ENCODE measurements around the gene PPP2R3A.
"Not testable (repeated sequence)": the region's sequence is repeated elsewhere in the genome, so short reads cannot be mapped to it uniquely, and the experiment has no call there.

The PPP2R3A gene

DNA sequence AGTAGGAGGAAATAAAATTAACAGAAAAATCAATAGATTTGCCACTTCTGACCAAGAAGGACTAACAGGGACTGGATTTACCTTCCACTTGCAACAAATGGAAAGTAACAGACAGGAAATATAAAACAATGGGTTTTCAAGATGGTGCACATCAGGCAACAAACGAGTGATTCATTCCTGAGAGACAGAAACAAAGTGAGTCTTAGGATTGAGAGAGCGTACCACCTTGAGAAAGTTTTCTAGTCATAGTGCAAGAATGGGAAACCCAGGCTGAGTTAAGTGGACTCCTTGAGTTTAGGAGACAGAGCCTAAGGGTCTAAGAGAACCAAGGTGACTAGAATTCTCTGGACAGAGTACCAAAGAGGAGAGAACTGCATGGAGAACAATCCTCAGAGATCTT lies 101.7 kb downstream of the PPP2R3A start:
- H3K27me3 Mint-ChIP-seq = peaks cover 4% of the 10 kb centered on the region
- no peak overlapping the region for H3K4me3 Mint-ChIP-seq
- no peaks in the 10 kb centered on the region for H3K36me3 Mint-ChIP-seq (ENCODE audit: insufficient read depth)
- H3K9me3 Mint-ChIP-seq = no peaks in the 10 kb centered on the region
- no peak overlapping the region for H3K27ac Mint-ChIP-seq (ENCODE audit: low read depth)
- H3K4me1 Mint-ChIP-seq = no peaks in the 10 kb centered on the region
- ATAC-seq (replicated peaks; ENCODE audit: extremely low read depth, poor library complexity, severe bottlenecking) (no peak), DNase-seq (ENCODE audit: low spot score in 2 of 2) (no peak)

DNA sequence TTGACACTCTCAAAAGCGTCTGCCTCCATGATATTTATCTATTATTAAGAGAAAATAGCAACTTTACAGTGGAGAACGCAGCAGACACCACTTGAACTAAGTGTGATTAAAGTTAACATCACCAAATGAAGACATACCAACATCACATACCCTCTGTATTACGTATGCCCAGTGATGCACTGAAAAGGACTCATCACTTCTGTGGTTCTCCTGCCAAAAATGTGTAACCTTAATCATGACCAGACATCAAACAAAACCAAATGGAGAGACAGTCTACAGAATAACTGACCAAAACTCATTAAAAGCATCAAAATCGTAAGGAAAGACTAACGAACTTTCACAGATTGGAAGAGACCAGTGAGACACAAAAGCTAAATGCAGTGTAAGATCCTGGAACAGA lies 103.2 kb downstream of the PPP2R3A start:
- ATAC-seq (replicated peaks; ENCODE audit: extremely low read depth, poor library complexity, severe bottlenecking) (no peak), DNase-seq (ENCODE audit: low spot score in 2 of 2) (no peak)
- no peaks in the 10 kb centered on the region for H3K36me3 Mint-ChIP-seq (ENCODE audit: insufficient read depth)
- no peaks in the 10 kb centered on the region for H3K9me3 Mint-ChIP-seq
- no peaks in the 10 kb centered on the region for H3K27me3 Mint-ChIP-seq
- no peaks in the 10 kb centered on the region for H3K4me1 Mint-ChIP-seq
- H3K27ac Mint-ChIP-seq (ENCODE audit: low read depth) = no peak overlapping the region
- H3K4me3 Mint-ChIP-seq = no peak overlapping the region

DNA sequence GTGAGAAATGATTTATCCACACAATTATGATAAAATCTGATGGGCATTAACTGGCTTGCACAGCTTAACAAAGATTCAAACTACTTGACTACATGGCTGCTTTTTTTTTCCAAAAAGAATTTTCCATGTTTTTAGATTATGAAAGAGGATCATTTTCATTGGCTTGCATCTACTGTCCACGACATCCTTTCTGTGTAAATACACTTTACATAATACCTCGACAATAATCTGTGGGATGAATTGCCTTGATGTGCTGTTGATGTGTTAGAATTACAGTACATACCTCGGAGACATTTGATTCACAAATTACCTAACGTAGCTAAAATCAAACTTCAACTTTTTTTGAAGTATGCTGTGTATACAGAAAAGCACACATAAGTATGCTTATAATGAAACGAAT lies 104.4 kb downstream of the PPP2R3A start:
- Mint-ChIP-seq H3K4me3 (no peak overlapping the region), H3K27ac (ENCODE audit: low read depth) (no peak overlapping the region), H3K9me3 (no peaks in the 10 kb centered on the region), H3K4me1 (no peaks in the 10 kb centered on the region), H3K36me3 (ENCODE audit: insufficient read depth) (no peaks in the 10 kb centered on the region), H3K27me3 (no peaks in the 10 kb centered on the region)
- DNase-seq (ENCODE audit: low spot score in 2 of 2) (no peak), ATAC-seq (replicated peaks; ENCODE audit: extremely low read depth, poor library complexity, severe bottlenecking) (no peak)

DNA sequence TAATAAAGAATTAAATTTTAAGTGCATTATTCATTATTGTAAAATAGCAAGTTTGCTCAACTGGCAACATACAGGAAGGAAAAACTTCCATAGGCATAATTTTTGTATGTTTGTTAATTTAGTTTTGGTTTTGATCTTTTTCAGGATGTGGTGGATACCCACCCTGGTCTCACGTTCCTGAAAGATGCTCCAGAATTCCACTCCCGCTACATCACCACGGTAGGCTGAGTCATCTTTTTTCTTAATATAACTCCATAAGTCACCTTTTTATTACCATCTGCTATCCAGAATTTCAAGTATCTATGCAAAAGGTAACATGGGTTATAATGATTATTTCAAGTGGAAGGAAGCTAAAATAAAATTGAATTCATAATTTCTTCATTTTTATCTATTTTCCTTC lies 104.8 kb downstream of the PPP2R3A start:
- DNase-seq (ENCODE audit: low spot score in 2 of 2) (no peak), ATAC-seq (replicated peaks; ENCODE audit: extremely low read depth, poor library complexity, severe bottlenecking) (no peak)
- H3K4me1 Mint-ChIP-seq = no peaks in the 10 kb centered on the region
- no peaks in the 10 kb centered on the region for H3K36me3 Mint-ChIP-seq (ENCODE audit: insufficient read depth)
- no peaks in the 10 kb centered on the region for H3K9me3 Mint-ChIP-seq
- no peak overlapping the region for H3K4me3 Mint-ChIP-seq
- H3K27ac Mint-ChIP-seq (ENCODE audit: low read depth) = no peak overlapping the region
- no peaks in the 10 kb centered on the region for H3K27me3 Mint-ChIP-seq

DNA sequence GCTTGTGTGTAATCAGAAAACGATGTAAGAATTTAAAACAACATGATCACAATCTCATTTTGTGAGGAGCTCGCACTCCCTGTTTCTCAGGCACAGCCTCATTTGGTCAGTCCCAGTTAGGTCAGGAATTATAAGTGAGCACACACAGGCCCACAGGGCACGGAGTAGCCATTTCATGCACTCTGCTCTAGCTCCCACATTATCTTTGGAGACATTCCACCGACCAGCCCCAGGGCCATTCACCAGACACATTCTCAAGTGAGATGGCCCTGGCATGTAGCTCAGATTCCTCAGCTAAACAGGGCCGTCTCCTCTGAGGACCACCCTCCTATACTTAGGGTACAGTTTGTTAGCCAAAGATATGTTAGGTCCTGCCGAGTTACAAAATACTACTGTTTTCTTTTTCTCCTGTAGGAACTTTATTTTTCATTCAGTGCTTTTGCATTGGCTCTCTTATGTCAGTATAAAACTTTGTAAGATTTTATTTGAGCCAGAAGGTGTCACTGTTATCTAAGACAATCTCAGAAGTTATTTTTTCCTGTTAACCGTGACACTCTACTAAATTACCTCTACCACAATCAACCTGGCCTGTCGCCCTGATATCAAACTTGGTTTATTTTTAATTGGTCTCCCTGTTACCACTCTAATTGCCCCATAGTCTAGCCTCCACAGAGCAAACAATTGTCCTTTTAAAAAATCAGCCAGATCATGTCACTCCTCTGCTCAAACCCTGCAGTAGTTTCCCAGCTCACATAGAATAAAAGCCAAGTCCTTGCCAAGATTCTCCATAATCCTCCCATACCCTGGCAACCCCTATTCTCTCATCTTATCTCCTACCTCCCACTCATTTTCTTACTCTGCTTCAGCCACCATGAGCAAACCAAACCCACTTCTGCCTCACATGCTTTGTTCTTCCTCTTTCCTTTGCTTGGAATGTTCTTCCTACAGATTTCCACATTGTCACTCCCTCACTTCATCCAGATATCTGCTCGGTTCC lies 105.7 kb downstream of the PPP2R3A start:
- Mint-ChIP-seq H3K36me3 (ENCODE audit: insufficient read depth) (no peaks in the 10 kb centered on the region), H3K27ac (ENCODE audit: low read depth) (no peak overlapping the region)

DNA sequence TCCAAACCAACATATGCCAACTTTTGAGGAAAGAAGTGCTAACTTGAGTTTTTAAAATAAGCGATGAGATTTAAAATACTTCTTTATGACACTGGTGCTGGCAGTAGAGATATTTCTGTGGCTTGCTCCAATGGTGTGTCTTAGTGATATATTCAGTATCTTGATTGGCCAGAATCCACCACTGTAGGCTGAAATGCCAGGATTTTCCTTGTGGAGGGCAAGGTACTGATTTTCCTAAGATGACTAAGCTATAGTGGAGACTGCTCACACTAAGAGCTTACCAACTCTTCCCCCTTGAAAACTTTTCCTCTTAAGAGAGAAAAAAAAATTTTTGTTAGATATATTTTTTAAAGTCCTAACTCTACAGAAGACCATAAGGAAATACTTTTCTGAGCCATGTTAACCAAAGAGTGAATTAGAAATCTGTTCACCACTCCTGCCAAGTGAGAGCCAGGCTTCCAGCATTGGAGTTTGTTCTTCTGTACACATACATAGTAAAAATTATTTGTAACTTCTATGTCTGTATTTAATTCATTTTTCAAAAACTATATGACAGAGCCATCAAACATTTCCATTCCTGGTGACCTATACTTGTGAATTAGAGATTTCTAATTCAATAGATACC lies 109.1 kb downstream of the PPP2R3A start:
- Mint-ChIP-seq H3K4me3 (no peak overlapping the region), H3K27ac (ENCODE audit: low read depth) (no peak overlapping the region), H3K27me3 (no peaks in the 10 kb centered on the region), H3K4me1 (no peaks in the 10 kb centered on the region), H3K36me3 (ENCODE audit: insufficient read depth) (no peaks in the 10 kb centered on the region), H3K9me3 (no peaks in the 10 kb centered on the region)
- DNase-seq (ENCODE audit: low spot score in 2 of 2) (no peak), ATAC-seq (replicated peaks; ENCODE audit: extremely low read depth, poor library complexity, severe bottlenecking) (no peak)

More for the DNA sequence above, 105.7 kb downstream of the PPP2R3A start:
- no peaks in the 10 kb centered on the region for H3K4me1 Mint-ChIP-seq
- no peaks in the 10 kb centered on the region for H3K9me3 Mint-ChIP-seq
- no peak for DNase-seq (ENCODE audit: low spot score in 2 of 2)
- no peaks in the 10 kb centered on the region for H3K27me3 Mint-ChIP-seq
- ATAC-seq (replicated peaks; ENCODE audit: extremely low read depth, poor library complexity, severe bottlenecking) = no peak
- H3K4me3 Mint-ChIP-seq = no peak overlapping the region

DNA sequence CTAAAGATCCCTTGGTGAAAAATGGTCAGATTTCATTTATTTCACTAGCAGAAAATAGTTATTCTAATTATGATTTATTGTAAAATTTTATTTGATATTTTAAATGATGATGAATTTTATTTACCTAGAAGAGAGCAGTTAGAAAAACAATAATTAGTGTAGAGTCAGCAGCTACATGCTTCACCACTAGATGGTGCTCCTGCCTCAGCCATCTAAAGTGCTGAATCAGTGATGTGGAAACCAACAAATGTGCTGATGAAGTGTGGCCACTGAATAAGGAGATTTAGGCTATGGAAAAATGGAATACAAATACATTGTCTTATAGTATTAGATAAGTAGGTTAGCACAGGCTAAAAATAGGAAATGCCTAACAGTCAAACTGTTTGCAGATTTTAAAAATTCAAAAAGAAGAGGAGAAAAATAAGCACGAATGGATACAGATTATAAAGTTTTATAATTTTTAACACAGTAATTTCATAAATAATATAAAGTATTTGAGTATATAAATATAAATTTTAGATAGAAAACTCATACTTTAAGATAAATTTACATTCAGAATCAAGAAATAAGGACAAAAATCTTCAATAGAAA lies 109.8 kb downstream of the PPP2R3A start:
- ATAC-seq (replicated peaks; ENCODE audit: extremely low read depth, poor library complexity, severe bottlenecking) = no peak

DNA sequence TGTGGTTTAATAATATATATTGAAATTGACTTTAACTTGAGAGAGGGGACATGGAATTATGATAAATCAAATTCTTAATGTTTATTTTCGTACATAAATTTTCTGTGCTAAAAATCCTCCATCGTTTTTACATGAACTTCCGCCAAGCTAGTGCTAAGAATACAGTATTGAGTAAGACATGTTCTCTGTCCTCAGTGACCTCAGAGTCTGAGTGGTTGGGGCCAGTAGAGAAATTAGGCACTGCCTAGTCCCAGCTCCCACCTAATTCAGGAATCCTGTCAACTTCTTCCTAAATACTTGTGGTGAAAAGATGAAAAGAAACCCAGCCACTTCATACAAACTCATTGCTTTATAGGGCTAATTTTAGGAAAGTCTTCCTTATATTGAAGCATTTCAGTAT lies 110.3 kb downstream of the PPP2R3A start:
- H3K36me3 Mint-ChIP-seq (ENCODE audit: insufficient read depth) = no peaks in the 10 kb centered on the region
- ATAC-seq (replicated peaks; ENCODE audit: extremely low read depth, poor library complexity, severe bottlenecking) (no peak), DNase-seq (ENCODE audit: low spot score in 2 of 2) (no peak)
- no peak overlapping the region for H3K4me3 Mint-ChIP-seq
- no peaks in the 10 kb centered on the region for H3K9me3 Mint-ChIP-seq
- no peaks in the 10 kb centered on the region for H3K27me3 Mint-ChIP-seq
- no peaks in the 10 kb centered on the region for H3K4me1 Mint-ChIP-seq
- H3K27ac Mint-ChIP-seq (ENCODE audit: low read depth) = no peak overlapping the region

More for the DNA sequence above, 109.8 kb downstream of the PPP2R3A start:
- H3K4me3 Mint-ChIP-seq = no peak overlapping the region
- H3K4me1 Mint-ChIP-seq = no peaks in the 10 kb centered on the region
- no peaks in the 10 kb centered on the region for H3K36me3 Mint-ChIP-seq (ENCODE audit: insufficient read depth)
- no peaks in the 10 kb centered on the region for H3K27me3 Mint-ChIP-seq
- H3K9me3 Mint-ChIP-seq = no peaks in the 10 kb centered on the region
- peak; percentile 49 to 55 for DNase-seq (ENCODE audit: low spot score in 2 of 2)
- H3K27ac Mint-ChIP-seq (ENCODE audit: low read depth) = no peak overlapping the region

DNA sequence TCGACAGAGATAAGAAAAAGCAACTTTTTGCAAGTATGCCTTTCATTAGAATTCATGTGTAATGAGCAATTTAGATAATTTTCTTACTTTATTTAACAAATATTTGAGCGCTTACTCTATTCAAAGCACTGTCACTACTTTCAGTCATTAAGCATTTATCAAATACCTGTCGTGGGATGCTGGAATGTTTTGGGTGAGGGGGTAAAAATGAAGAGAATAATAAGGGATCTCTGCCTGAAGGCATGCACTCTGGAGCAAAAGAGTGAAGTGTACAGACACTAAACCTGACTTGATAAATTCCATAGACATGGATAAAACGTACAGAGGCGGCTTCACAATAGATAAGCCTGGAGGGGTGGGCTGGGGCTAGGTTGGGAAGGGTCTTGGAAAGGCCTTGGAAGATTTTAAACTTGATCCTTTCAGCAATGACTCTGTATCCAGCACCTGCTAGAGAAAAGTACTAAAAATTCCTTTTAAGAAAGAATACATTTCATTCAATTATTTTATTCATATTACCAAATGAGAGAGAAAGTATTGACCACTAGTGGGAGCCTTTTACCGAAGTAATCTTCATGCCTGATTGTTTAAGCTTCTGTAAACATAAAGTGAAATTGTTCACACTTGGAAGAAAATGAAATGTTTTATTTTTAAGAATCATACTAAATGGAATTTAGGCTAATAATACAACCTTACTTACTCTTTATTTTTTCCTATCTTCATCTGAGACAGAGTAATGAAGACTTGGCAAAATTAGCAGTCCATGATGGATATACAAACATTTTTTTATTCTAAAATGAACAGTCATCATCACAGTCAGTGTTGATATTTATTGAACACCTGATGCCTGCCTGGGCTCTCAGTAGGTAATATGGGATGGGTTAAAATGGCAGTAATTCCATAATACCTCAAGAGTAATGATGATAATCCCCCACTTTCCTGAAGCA lies 113.2 kb downstream of the PPP2R3A start:
- H3K4me1 Mint-ChIP-seq = no peaks in the 10 kb centered on the region
- H3K36me3 Mint-ChIP-seq (ENCODE audit: insufficient read depth) = no peaks in the 10 kb centered on the region
- H3K27ac Mint-ChIP-seq (ENCODE audit: low read depth) = no peak overlapping the region
- no peak for ATAC-seq (replicated peaks; ENCODE audit: extremely low read depth, poor library complexity, severe bottlenecking)
- H3K27me3 Mint-ChIP-seq = no peaks in the 10 kb centered on the region
- no peak overlapping the region for H3K4me3 Mint-ChIP-seq
- no peaks in the 10 kb centered on the region for H3K9me3 Mint-ChIP-seq
- no peak for DNase-seq (ENCODE audit: low spot score in 2 of 2)

DNA sequence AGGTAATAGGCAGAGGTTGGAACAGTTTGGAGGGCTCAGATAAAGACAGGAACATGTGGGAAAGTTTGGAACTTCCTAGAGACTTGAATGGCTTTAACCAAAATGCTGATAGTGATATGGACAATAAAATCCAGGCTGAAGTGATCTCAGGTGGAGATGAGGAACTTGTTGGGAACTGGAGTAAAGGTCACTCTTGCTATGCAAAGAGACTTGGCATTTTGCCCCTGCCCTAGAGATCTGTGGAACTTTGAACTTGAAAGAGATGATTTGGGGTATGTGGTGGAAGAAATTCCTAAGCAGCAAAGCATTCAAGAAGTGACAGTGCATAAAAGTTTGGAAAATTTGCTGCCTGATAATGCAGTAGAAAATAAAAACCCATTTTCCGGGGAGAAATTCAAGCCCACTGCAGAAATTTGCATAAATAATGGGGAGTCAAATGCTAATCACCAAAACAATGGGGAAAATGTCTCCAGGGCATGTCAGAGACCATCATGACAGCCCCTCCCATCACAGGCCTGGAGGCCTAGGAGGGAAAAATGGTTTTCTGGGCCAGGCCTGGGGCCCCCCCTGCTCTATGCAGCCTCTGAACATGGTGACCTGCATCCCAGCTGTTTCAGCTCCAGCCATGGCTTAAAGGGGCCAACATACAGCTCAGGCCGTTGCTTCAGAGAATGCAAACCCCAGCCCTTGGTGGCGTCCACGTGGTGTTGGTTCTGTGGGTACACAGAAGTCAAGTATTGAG lies 118.3 kb downstream of the PPP2R3A start:
- H3K4me3 Mint-ChIP-seq; H3K9me3 Mint-ChIP-seq; ATAC-seq (replicated peaks; ENCODE audit: extremely low read depth, poor library complexity, severe bottlenecking); H3K27ac Mint-ChIP-seq (ENCODE audit: low read depth); H3K27me3 Mint-ChIP-seq; H3K36me3 Mint-ChIP-seq (ENCODE audit: insufficient read depth); H3K4me1 Mint-ChIP-seq; DNase-seq (ENCODE audit: low spot score in 2 of 2): not testable (repeated sequence)

DNA sequence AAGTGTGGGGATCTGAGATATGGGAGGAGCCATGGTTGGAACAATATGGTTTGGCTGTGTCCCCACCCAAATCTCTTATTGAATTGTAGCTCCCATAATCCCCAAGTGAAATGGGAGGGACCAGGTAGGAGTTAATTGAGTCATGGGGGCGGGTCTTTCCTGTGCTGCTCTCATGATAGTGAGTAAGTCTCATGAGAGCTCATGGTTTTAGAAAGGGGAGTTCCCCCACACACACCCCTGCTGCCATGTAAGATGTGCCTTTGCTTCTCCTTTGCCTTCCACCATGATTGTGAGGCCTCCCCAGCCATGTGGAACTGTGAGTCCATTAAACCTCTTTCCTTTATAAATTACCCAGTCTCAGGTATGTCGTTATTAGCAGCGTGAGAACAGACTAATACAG lies 119.5 kb downstream of the PPP2R3A start:
- not testable (repeated sequence) for H3K4me3 Mint-ChIP-seq; DNase-seq (ENCODE audit: low spot score in 2 of 2); H3K36me3 Mint-ChIP-seq (ENCODE audit: insufficient read depth); H3K27ac Mint-ChIP-seq (ENCODE audit: low read depth); ATAC-seq (replicated peaks; ENCODE audit: extremely low read depth, poor library complexity, severe bottlenecking); H3K9me3 Mint-ChIP-seq; H3K4me1 Mint-ChIP-seq
- H3K27me3 Mint-ChIP-seq = peaks cover 18% of the 10 kb centered on the region

Data from central memory CD8-positive, alpha-beta T cell (primary cell).